Epidermal melanocyte (primary cell): Measurements from ENCODE around the gene SLC16A3.

Experiments used
- DNase-seq: peaks from one replicate; pipeline ENCODE4 v3.0.0; 2011; ENCODE audit warnings: low spot score; ENCODE audit not compliant: insufficient read length

SLC16A3 gene

DNA sequence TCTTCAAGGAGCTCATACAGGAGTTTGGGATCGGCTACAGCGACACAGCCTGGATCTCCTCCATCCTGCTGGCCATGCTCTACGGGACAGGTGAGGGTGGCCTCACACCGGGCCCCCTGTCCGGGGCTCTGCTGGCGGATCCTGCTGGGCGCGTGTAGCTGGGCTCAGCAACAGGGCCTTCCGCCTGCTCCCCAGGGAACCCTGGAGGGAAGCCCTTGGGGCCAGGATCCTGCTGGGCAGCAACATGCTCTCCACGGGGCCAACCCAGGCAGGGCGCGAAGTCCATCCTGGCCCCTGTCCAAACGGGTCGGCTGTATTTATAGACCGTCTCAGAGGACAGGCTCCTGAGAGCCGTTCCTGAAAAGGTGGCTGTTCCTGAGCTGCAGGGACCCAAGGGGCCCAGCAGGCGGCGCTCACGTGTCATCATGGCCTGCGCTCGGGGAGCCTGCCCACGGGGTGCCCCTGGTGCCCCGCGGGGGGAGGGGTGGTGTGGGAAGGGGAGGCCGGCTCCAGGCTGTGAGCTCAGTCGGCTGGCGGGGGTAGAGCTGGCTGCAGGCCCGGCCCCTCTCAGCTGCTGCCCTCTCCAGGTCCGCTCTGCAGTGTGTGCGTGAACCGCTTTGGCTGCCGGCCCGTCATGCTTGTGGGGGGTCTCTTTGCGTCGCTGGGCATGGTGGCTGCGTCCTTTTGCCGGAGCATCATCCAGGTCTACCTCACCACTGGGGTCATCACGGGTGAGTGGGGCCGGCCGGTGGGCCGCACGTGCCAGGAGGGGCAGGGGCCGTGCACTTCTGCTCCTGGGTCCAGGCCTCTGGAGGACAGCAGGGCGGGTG lies 7.5 kb downstream of the SLC16A3 start:
- DNase-seq, result no peak

- DNase-seq, result no peak
Observed at GRCh38 chr17:82237083-82237745, 8.4 kb downstream of the SLC16A3 start.

DNA sequence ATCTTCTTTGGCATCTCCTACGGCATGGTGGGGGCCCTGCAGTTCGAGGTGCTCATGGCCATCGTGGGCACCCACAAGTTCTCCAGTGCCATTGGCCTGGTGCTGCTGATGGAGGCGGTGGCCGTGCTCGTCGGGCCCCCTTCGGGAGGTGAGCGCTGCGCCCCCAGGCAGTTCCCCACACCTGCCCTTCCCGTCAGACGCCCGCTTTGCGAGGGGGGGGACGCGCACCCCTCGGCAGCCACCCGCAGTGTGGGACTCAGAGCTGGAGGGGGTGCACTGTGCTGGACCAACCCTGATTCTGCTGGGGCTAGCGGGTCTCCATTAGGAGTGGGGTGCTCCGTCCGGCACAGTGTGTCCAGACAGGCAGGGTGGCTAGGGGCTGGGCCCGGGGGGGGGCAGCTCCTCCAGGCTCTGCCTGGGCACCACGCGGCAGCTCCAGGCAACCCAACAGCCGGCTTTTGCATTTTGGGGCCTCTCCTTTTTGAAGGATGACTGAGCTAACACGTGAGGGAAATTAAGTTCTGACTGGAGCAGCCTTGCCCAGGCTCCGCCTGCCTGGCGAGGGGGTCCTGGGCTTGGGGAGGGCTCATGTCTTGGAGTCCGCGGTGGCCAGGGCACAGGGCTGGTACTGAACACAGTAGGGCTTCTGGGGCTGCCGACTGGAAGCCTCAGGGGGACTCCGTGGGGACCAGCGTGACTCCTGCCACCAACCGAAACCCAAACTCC lies 9.1 kb downstream of the SLC16A3 start:
- DNase-seq, result no peak

DNA sequence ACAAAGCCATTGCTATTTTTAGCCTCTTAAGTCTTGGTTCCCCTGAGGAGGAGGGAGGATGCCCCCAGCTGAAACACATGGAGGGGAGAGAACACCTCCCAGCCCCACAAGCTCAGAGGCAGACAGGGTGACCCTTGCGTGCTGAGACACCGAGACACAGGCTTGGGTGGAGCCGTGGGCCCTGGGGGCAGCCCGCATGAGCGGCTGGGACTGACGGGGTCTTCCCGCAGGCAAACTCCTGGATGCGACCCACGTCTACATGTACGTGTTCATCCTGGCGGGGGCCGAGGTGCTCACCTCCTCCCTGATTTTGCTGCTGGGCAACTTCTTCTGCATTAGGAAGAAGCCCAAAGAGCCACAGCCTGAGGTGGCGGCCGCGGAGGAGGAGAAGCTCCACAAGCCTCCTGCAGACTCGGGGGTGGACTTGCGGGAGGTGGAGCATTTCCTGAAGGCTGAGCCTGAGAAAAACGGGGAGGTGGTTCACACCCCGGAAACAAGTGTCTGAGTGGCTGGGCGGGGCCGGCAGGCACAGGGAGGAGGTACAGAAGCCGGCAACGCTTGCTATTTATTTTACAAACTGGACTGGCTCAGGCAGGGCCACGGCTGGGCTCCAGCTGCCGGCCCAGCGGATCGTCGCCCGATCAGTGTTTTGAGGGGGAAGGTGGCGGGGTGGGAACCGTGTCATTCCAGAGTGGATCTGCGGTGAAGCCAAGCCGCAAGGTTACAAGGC lies 9.8 kb downstream of the SLC16A3 start:
- no peak for DNase-seq

DNA sequence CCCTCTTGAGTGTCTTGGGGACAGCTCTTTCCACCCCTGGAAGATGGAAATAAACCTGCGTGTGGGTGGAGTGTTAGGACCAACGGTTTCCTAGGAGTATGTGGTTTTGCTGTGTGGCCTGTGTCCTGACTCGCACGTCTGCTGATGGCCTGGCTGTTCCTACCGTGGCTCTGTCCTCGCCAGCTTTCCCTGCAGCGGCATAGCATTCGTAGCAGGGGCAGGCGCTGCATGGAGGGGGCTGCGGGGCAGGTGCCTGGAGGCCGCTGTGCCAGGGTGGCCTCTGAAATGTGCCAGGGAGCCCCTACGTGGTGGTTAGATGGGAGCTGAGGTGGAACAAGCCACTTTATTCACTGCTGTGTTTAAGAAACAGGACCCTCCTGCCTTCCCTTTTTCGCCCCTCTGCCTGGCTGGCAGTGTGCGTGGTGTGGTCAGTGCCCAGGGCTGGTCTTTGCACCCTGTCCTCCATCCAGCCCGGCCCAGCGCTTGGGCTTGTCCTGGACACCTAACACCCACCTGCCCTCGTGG lies 10.6 kb downstream of the SLC16A3 start:
- no peak for DNase-seq

DNA sequence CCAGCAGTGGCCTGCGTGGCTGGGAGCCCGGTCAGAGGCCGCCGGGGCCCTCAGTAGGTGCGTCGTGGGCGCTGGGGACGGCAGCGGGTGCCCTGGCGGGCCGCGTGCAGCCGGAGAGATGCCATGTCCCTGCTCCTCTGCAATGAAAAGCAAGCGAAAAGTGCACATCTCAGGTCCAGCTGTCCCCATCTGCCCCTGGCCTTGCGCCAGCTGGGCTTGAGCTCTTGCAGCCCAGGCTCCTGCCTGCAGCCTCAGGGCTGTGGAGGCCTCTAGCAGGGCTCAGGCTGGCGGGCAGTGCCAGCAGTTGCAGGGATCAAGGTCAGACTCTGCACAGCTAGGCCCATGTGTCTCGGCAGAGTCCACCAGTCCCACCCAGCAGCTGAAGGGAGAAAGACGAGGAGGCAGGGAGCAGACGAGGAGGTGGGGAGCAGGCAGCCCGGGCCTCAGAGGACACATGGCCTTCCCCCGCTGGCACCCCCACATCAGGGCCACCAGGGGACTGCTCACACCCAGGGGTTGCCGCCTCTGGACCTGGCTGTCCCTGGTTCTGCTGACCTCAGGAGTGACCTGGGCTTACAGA lies 11.2 kb downstream of the SLC16A3 start:
- DNase-seq, result no peak

DNA sequence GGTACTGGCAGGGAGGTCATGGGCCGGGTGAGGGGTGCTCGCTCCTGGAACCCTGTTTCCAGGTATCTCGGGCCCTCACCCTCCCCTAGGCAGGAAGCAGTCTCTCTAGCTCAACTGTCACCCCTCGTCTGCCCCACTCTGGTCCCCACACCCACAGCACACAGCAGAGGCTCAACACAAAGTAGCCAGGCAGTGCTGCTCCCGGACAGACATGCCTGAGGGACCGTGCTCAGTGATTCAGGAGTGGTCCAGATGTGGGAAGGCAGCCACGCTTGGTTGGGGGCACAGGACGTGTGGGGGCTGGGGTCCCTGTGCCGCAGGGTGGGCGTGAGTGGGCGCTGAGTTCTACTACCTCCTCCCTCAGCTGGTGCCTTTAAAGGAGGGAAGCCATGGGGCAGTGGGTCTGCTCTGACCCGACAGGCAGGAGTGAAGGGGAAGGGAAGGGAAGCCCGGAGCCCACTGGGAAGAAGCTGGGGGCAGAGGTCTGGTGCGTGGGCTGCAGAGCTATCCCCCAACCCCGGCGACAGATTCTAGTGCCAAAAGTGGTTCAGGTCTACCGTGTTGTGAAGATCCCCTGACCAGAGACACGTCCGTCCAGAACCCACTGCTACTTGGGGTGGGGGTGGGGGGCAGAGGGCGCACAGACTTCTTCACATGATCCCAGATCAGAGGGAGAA lies 11.8 kb downstream of the SLC16A3 start:
- DNase-seq, result no peak

DNA sequence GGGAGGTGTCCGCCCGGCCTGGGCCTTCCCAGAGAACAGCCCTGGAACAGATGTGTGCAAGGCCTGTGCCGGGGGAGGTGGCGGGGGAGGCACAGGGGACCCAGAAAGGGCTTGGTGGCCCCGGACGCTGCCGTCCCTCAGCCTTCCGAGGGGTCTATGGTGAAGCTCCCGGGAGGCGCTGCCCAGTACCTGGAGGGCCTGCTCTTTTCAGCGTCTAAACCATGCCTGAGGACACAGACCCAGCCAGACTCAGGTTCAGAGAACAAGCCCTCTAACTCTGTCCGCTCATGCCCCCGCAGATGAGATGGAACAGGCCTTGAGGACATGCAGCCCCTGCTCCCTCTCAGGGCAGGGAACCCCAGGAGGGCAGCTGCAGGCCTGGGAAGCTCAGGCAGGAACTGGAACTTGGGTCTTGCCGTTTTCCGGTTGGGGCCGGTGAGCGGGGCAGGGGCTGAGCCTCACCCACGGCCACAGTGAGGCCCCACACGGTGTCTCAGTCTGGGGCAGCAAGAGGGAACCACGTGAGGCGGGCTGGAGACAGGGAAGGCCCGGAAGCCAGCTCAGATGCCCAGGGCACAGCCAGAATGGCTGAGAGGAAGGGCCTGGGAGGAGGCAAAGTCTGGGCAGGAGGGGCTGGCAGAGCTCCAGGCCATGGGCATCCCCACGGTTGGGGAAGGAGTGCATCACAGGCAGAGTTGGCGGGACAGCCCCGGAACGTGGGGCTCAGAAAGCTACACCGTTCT lies 12.5 kb downstream of the SLC16A3 start:
- DNase-seq, result peak; percentile 82

DNA sequence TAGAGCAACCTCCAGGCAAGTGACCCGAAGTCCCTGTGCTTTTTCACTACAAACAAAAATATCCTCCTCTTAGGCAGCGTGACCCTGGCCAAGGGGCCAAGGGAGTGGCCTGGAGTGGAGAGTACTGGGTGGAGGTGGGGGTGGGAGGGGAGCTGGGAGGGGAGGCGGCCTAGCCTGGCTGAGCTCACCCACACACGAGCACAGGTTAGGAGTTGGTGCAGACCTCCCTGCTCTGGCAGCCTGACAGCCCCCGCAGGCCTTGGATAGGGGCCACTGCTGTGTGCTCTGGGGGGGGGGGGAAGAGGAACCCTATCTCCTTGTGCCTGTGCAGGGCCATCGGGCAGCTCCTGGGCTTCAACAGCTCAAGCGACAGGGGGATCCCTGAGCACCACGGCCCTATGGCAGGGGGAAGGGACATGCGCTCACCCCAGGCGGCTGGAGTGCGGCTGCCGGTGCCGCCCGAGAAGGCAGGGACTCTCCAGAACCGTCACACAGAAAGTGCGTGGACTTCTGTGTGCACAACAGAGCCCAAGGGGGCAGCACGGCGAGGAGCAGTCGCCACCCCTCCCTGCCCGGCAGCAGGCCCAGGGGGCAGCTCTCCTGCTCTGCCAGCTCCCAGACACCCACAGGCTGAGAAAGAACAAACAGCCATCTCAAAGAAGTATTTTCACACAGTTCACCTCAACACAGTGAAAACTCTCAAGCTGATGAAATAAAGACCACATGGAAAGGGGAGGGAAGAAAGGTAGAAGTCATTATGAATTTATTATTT lies 13.3 kb downstream of the SLC16A3 start:
- DNase-seq, result no peak

- no peak for DNase-seq
Observed at GRCh38 chr17:82242698-82242976, 13.8 kb downstream of the SLC16A3 start.

- peak; percentile 73 for DNase-seq
Observed at GRCh38 chr17:82242977-82243647, 14.3 kb downstream of the SLC16A3 start.

DNA sequence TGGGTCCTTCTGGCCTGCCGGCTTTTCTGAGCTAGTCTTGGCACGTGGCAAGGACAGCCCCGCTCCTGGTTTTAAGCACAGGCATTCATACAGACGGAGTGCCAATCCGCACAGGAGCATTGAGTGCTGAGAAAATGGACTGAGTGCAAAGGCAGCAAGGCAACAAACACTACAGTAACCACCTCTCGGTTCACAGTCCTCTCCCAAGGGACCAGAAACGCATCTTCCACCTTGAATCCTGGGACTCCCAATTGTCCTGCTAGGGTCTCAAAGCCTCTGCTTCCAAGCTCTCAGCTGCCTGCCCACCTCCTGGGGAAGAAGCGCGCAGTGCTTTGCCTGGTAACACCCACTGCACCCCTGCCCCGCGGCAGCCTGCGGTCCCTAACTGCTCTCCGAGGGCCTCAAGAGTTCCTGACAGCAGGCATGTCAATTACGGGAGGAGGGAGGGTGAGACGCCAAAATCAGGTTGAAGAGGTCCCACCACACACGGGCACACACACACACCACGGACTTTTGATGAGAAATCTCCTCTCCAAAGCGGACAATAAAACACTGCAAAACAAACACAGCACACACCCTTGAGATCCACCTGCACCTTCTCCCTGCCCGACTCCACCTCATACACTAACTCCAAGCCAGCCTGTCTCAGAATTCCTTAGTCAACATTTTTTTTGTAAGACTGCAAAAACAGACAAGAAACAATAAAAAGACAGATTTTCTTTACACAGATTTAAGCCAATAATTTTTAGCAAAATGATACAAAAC lies 15.0 kb downstream of the SLC16A3 start:
- DNase-seq, result no peak

DNA sequence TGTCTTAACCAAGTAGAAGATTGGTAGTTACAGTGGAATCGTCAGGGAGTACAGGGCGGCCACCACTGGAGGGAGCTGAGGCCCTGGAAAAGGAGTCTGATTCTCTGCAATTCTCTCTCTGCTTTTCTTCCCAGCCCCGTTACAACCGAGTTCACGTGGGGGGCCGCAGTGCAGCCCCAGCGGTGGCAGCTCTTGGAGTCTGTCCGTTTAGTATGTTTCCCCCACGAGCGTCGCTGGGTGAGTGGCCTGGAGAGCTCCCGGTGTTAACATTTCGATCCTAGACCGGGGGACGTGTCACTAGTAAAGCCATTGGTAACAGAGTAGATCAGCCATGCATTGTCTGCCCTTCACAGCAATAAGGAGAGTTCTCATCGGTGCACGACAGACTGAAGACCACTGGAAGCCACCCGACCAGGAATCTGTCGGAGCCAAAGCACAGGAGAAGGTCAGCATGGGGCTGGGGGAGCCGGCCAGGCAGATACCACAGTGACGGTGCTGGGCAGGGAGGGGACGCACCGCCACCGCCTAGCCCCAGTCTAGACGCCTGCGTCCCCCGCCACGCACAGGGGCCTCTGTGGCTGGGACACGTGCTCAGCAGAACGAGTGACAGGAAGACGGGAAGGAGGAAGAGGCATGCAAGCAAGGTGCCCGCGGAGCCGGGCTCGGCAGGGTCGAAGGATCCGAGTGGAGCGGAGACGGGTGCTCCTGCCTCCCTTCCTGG lies 15.7 kb downstream of the SLC16A3 start:
- DNase-seq, result no peak

GRCh38 chr17:82245134-82246039 lies 16.5 kb downstream of the SLC16A3 start:
- DNase-seq, result no peak

GRCh38 chr17:82246040-82246364 lies 17.2 kb downstream of the SLC16A3 start:
- no peak for DNase-seq
